Stimulated activated CD4-positive, alpha-beta T cell treated with anti-CD3 and anti-CD28 coated beads, Interleukin-2, amount 100 ng/mL, for 48 hours (primary cell): ENCODE results near the gene USP1.

Experiments
- DNase-seq, 2 donors: peaks; one replicate each; pipeline ENCODE4 v3.0.0-alpha.2; 2020

USP1 gene

GRCh38 chr1:62493656-62494055, 56.8 kb downstream of the USP1 start:
- DNase-seq: no peak

DNA sequence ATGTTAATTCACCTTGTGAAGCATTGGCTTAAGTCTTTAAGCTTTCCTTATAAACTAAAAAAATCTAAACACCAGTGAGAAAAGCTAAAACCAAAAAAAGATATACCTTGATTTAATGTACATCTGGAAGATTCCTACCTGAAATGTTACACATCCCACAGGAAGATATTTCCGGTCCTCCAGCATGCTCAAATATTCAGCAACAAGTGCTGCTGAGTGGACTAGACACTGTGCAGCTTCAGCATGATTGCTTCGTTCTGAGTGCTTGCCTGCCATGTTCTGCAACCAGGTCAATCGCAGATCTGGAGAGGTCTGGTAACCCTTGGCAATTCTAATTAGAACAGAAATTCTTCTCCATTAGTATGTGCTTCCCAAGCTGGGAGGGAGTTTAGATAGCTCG, 57.3 kb downstream of the USP1 start:
- no peak for DNase-seq

DNA sequence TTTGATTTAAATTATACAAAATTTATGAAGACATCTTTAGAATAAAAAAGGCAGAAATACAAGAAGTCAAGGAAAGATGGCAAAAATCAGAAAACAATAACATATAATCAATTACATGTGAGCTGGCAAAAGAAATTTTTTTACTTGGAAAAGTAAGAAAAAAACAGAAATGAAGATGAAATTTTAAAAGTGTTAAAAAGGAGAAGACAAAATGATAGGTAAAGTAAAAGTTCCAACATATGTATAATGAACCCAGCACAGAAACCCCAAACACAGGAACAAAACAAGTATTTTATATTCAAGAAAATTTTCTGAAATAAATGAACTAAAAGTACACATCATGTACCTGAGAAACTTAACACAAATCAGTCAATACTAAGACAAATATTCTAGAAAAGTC, 63.4 kb downstream of the USP1 start:
- no peak for DNase-seq
